Activated T-cell treated with anti-CD3 and anti-CD28 coated beads for 24 hours (primary cell): ENCODE data around the gene TPTE.
"Not testable (repeated sequence)": the region's sequence is repeated elsewhere in the genome, so short reads cannot be mapped to it uniquely, and the experiment has no call there.

Experiments
- DNase-seq: peaks from one replicate; pipeline ENCODE4 v3.0.0-alpha.2; 2020; ENCODE audit warnings: low read depth

Gene TPTE

DNA sequence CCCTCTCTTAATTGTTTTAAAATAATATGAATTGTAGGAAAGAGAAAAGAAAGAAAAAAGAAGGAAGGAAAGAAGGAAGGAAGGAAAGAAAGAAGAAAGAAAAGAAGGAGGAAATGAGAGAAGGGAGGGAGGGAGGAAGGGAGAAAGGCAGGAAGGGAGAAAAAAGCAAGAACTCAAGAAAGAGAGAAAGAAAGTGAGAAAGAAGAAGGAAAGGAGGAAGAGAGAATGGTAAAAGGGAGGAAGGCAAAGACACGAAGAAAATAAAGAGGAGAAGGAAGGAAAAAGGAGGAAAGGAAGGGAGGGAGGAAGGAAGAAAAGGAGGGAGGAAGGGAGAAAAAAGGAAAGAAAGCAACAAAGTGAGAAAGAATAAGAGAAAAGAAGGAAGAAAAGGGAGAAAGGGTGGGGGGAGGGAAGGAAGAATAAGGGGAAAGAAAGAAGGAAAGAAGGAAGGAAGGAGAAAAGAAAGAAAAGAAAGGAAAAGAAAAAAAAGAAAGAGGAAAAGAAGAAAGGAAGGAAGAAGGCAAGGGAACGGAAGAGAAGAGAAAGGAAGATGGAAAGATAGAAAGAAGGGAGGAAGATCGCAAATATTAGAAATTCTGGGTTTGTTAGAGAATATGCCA is 95.9 kb downstream of the TPTE start:
- DNase-seq, result not testable (repeated sequence)

DNA sequence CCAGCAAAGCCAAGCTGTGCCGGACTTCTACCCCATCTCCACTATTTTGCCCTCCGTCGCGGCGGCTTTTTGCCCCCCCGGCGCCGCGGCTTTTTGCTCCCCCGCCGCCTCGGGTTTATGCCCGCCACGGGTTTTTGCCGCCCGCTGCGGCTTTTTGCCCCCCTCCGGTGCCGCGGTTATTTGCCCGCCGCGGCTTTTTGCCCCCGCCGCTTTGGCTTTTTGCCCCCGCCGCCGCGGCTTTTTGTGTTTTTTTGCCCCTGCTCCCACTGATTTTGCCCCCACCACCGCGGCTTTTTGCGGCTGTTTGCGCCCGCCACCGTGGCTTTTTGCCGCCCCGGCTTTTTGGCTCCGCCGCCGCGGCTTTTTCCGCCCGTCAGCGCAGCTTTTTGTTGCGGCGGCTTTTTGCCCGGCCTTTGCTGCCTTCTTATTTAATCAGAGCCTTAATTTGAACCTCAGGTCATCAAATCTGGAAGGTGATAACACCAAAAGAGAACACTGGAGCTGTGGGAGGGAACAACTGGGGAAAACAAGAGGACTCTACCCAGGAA is 106.0 kb downstream of the TPTE start:
- DNase-seq, result no peak

DNA sequence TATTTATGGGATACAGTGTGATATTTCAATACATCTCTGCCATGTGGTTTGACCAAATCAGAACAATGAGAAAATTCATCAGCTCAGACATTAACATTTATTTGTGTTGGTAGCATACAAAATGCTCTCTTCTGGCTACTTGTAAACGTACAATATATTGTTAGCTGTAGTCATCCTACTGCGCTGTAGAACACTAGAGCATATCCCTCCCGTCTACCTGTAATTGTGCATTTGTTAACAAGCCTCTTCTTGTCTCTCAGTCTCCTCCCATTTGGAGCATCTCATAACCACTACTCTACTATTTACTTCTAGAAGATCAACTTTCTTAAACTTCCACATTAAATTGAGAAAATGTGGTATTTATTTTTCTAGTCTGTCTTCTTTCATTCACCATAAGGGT is 107.9 kb downstream of the TPTE start:
- DNase-seq, result not testable (repeated sequence)

DNA sequence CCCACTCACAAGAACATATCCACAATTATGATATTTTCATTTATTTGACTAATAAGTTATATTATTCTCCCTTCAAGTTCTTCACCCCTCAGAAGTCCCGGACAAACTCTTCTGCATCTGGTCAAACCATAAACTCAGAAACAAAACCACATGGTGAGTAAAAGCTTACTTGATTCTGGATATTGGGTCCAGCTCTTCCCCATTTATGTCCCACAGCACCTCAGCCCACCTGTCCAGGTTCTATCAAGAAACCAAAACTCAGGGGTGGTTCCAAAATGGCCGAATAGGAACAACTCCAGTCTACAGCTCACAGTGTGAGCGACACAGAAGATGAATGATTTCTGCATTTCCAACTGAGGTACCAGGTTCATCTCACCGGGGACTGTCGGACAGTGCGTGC is 109.4 kb downstream of the TPTE start:
- not testable (repeated sequence) for DNase-seq

DNA sequence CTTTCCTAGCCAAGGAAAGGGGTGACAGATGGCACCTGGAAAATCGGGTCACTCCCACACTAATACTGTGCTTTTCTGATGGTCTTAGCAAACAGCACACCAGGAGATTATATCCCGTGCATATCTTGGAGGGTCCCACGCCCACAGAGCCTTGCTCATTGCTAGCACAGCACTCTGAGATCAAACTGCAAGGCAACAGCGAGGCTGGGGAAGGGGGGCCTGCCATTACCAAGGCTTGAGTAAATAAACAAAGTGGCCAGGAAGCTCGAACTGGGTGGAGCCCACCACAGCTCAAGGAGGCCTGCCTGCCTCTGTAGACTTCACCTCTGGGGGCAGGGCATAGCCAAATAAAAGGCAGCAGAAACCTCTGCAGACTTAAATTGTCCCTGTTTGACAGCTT is 109.9 kb downstream of the TPTE start:
- DNase-seq, result not testable (repeated sequence)

DNA sequence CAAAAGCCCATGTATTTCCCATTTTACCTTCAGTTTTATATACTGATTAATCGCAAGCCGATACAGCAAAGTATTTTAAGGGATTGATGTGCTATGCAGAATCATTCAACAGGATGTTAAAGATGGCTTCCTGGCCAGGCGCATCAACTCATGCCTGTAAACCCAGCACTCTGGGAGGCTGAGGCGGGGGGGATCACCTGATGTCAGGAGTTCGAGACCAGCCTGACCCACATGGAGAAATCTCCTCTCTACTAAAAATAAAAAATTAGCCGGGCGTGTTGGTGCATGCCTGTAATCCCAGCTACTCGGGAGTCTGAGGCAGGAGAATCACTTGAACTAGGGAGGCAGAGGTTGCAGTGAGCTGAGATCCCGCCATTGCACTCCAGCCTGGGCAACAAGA is 116.8 kb downstream of the TPTE start:
- not testable (repeated sequence) for DNase-seq

DNA sequence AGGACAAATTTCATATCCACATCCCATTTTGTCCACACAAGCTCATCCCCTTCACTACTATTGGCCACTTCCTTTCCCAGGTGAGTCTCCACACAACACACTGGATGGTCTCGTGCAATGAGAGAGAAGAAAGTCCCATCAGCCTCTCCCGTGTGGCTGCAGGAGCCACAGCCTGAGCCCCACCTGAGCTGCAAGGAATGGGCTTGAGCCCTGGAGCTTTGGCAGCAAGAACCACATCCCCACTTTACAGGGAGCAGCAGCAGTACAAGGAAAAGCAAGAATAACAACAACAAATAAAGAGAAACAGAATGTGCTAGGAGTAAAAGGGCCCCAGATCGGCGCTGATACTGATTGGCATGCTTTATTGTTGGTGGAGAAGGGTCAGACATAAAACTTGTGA is 117.7 kb downstream of the TPTE start:
- no peak for DNase-seq

DNA sequence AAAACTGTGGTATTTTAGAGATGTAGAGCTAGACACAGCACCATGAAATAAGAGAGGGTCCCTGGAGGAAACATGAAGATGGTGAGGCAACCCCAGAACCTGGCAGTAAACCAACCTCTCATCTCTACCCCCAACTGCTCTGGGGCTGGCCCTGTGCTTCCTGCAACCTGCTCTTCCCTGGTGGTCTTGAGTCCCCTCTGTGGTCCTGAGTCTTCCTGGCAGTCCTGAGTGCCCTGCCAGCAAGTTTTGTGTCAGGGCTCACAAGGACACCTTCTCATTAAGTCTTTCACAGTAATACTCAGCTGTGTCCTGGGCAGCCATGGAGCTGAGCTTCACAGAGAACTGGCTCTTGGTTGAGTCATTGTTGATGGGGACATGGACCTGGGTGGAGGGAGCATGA is 118.4 kb downstream of the TPTE start:
- not testable (repeated sequence) for DNase-seq

DNA sequence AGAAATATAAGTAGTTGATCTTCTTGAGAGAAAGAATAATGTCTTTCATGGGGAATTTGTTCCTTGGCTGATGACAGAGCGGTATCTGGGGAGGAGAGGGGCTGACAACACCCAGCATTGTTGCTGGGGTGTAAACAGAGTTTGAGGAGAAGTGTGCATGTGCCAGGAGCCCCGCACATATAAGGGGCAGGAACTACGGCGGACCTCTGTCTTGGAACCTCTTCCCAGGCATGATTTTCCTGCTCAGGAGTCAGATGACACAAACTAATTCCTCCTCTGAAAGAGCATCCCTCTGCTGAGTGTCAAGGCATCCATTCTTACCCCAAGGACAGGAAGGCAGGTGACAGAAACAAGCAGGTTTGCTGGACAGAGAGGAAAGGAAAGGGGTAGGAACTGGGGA is 119.1 kb downstream of the TPTE start:
- no peak for DNase-seq

DNA sequence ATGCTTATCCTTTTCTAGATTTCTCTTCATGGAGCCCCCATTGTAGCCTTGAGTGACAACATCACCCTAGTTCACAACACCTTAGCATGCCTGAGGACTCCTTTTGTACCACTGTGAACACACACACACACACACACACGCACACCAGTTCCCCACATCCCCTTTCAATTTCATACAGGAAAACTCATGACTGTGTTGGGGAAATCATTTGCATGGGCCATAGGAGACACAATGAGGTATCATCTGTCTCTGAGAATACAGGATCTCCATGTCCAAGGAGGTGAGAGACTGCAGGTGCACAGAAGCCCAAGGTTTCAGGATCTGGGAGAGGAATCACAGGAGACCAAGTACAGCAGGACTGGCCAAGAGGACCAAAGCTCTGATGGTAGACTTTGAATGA is 119.7 kb downstream of the TPTE start:
- no peak for DNase-seq

DNA sequence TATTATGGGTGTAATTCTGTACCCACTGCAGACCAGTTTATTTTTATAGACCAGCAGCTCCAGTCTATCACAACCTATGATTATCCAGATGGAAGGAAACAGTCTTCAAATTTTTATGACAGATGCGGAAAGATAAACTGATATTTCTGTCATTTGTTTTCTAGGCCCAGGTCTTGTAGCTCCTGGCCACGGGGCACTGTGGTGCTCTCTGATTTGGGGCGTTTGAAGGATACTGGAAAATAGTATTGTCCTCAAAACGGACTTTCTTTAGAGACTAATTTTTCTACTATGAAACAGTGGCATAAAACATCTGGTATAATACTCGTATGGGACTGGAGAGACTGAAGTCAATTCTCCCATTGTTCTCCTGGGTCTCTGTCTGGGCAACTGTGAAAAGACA is 124.3 kb downstream of the TPTE start:
- DNase-seq, result not testable (repeated sequence)

DNA sequence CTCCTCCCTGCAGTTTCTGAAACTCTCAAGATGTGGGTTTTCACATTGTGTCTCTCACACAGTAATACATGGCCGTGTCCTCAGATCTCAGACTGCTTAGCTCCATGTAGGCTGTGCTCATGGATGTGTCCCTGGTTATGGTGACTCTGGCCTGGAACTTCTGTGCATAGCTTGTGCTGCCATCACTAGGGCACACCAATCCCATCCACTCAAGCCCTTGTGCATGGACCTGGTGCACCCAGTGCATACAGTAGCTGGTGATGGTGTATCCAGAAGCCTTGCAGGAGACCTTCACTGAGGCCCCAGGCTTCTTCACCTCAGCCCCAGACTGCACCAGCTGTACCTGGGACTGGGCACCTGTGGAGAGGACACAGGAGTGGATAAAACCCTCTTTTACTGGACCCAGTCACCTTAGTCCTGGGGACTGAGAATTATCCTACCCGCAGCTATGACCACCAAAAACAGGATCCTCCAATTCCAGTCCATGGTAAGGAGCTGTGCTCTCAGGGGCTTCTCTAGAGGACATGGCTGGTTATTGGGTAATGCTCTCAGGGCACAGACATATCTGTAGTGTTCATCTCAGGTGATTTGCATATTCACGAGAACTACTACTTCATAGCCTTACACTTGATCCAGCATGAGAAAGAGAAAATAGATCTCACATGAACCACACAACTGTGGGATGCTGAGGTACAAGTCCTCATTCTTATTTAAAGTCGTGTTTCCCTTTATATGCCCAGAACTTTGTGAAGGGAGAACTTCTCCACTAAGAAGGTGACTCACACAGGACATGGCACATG is 128.2 kb downstream of the TPTE start:
- not testable (repeated sequence) for DNase-seq

DNA sequence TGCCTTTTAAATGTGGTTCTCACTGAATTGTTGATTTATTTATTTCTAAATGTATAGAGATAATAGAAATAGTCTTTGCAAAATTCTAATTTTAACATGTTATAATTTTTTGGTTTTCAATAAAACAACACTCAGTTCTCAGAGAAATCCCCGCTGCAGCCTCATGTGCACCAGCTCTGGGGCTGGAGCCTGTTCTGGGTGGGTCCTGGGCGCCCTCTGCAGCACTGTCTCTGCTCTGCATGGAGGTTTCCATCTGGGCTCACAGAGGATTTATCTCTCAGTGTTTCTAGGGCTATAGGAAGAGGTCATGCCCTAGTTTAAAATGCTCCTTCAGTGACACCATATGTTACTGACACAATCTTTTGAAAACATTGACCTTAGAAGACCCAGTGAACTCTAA is 128.9 kb downstream of the TPTE start:
- not testable (repeated sequence) for DNase-seq
